ENCODE measurements around the gene CHD9NB.
"Not testable (repeated sequence)": the region's sequence is repeated elsewhere in the genome, so short reads cannot be mapped to it uniquely, and the experiment has no call there.

Gene CHD9NB

DNA sequence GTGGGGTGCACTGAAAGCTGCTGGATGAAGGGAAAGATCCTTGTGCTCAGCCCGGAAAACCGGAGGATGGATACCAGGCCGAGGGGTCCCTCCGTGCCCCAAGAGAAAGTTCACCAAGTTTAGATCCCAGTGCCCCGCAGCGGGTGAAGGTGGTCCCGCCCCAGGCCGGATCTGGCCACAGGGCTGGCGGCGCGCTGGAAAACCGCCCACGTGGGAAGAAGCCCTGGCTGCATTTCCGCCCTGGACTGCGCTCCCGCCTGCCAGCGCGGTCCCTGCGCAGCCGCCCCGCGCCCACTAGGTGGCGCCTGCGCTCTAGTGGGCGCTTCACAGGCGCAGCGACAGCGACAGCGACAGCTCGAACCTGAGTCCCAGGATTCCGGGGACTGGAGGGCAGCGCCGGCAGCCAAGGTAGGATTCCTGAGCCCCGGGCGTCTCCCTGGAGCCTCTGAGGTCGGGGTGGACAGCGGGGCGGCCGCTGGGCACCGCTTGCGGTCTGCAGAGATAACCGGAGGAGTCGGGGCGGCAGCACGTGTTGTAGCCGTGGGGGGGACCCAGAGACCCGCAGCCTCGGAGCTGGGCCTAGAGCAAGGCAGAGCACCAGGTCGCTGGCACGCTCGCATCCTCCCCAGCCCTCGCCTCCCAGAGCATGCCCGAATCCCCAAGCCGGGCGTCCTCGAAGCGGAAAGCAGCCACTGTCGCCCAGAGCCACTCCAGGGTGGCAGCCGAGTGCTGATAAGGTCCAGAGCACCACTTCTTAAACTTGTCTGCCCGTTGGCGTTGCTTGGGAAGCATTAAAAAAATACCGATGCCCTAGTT lies 2.2 kb upstream of the CHD9NB start, which contains the start of gene CHD9:
CHD9 (plus strand) TSS at position 322 of the 816 bp plus-strand sequence. CDS start 101,099 bp downstream, outside the sequence.
- peak within 1 kb of the TSS; percentile 22 for H4K91ac ChIP-seq (ENCODE audit: low read depth, low read length, poor library complexity)
- peak within 1 kb of the TSS; percentile 93 for H2AFZ ChIP-seq (ENCODE audit: low read length)
- peaks cover 2% of the 10 kb centered on the region for H3K79me1 ChIP-seq (ENCODE audit: low read depth, low read length)
- H3K4ac ChIP-seq (ENCODE audit: low read length): no peak within 1 kb of the TSS
- H2AK5ac ChIP-seq (ENCODE audit: low read depth, low read length): peak within 1 kb of the TSS; percentile 82
- H3K14ac ChIP-seq (ENCODE audit: low read length): peak within 1 kb of the TSS; percentile 47
- no peaks in the 10 kb centered on the region for H3K36me3 ChIP-seq (replicated peaks in 1 of 2; ENCODE audit: control insufficient read depth in 2 of 2, insufficient read depth in 2 of 2, low read length in 2 of 2)
- H3K18ac ChIP-seq (ENCODE audit: low read length): peak within 1 kb of the TSS; percentile 98
- peak within 1 kb of the TSS; percentile 91 for H3K9ac ChIP-seq (ENCODE audit: low read depth, low read length, poor library complexity)
- H4K8ac ChIP-seq (ENCODE audit: low read depth, low read length): peak within 1 kb of the TSS; percentile 86
- H3K4me2 ChIP-seq (ENCODE audit: insufficient read depth, low read length, poor library complexity, severe bottlenecking): peak within 1 kb of the TSS; percentile 93
- WGBS, 2 donors (ENCODE audit: extremely low coverage in 2 of 2, insufficient read length in 2 of 2, insufficient replicate concordance in 1 of 2): no CpG with 5 or more reads among the region's 62 CpGs
- H2BK15ac ChIP-seq (ENCODE audit: low read length): peak within 1 kb of the TSS; percentile 93
- peaks cover 8 to 11% of the 10 kb centered on the region in 2 donors for H3K4me1 ChIP-seq (ENCODE audit: control insufficient read depth in 2 of 2, insufficient read depth in 1 of 2, low read depth in 1 of 2, low read length in 2 of 2)
- H3K27me3 ChIP-seq (ENCODE audit: control insufficient read depth in 3 of 3, insufficient read depth in 3 of 3, low read depth in 1 of 3, low read length in 3 of 3): no peaks in the 10 kb centered on the region
- H3K9me3 ChIP-seq (replicated peaks in 1 of 2; ENCODE audit: control insufficient read depth in 2 of 2, insufficient read depth in 1 of 2, low read depth in 1 of 2, low read length in 2 of 2): peaks cover 0 to 1% of the 10 kb centered on the region in 2 donors
- peak within 1 kb of the TSS; percentile 86 for H3K23ac ChIP-seq (ENCODE audit: low read depth, low read length, poor library complexity)
- DNase-seq (ENCODE audit: low spot score): peak; percentile 89
- peak within 1 kb of the TSS; percentile 65 for H2BK12ac ChIP-seq (ENCODE audit: low read length)
- H2BK120ac ChIP-seq (ENCODE audit: low read depth, low read length): no peak within 1 kb of the TSS
- H3K27ac ChIP-seq (replicated peaks; ENCODE audit: low read length): peak within 1 kb of the TSS; percentile 85
- peak within 1 kb of the TSS; percentile 61 for H2BK5ac ChIP-seq (ENCODE audit: low read length)
- peak within 1 kb of the TSS; percentile 77 to 84 for H3K4me3 ChIP-seq (ENCODE audit: low read length in 2 of 2)

DNA sequence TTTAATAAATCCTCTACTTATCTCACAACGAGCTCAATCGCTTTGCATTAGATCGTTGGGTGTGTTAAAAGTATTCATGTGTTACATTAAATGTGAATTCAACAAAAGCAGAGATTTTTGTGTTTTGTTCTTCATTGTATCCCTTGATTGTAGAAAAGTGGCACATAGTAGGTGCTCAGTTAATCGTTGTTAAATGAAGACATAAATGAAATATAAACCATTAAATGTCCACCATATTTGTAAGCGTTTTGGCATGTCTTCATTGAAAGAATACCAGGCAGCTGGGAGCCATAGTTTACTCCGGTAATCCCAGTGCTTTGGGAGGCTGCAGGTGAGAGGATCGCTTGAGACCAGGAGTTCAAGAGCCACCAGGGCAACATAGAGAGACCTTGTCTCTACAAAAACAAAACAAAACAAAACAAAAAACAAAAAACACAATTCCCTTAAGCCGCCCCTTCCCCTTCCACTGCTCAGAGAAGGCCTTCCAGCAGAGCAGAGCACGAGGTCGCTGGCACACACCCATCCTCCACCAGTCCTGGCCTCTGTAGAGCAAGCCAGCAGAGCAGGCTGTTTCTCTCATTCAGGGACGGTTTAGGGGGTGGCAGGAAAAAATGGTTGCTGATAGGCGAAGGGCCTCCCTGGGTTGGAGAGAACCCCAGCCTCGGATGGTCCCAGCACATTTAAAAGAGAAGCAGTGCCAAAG lies 1.4 kb upstream of the CHD9NB start:
- no peak overlapping the region for H3K27ac ChIP-seq (replicated peaks; ENCODE audit: low read length)
- no peak overlapping the region for H3K14ac ChIP-seq (ENCODE audit: low read length)
- no peak overlapping the region for H2BK120ac ChIP-seq (ENCODE audit: low read depth, low read length)
- no peaks in the 10 kb centered on the region for H3K27me3 ChIP-seq (ENCODE audit: control insufficient read depth in 3 of 3, insufficient read depth in 3 of 3, low read depth in 1 of 3, low read length in 3 of 3)
- peak overlapping the region; percentile 22 for H4K91ac ChIP-seq (ENCODE audit: low read depth, low read length, poor library complexity)
- H4K8ac ChIP-seq (ENCODE audit: low read depth, low read length): peak overlapping the region; percentile 86
- H3K9me3 ChIP-seq (replicated peaks in 1 of 2; ENCODE audit: control insufficient read depth in 2 of 2, insufficient read depth in 1 of 2, low read depth in 1 of 2, low read length in 2 of 2): peaks cover 0 to 1% of the 10 kb centered on the region in 2 donors
- H2BK15ac ChIP-seq (ENCODE audit: low read length): no peak overlapping the region
- peak overlapping the region; percentile 37 for H3K4me2 ChIP-seq (ENCODE audit: insufficient read depth, low read length, poor library complexity, severe bottlenecking)
- H3K4me3 ChIP-seq (ENCODE audit: low read length in 2 of 2): peak overlapping the region in 1 of 2 donors; percentile 84
- peak overlapping the region; percentile 61 for H2BK5ac ChIP-seq (ENCODE audit: low read length)
- no peak overlapping the region for H3K23ac ChIP-seq (ENCODE audit: low read depth, low read length, poor library complexity)
- peak overlapping the region; percentile 38 for H3K18ac ChIP-seq (ENCODE audit: low read length)
- no CpG with 5 or more reads among the region's 13 CpGs for WGBS, 2 donors (ENCODE audit: extremely low coverage in 2 of 2, insufficient read length in 2 of 2, insufficient replicate concordance in 1 of 2)
- H3K4ac ChIP-seq (ENCODE audit: low read length): no peak overlapping the region
- no peak for DNase-seq (ENCODE audit: low spot score)
- H2AK5ac ChIP-seq (ENCODE audit: low read depth, low read length): no peak overlapping the region
- peak overlapping the region; percentile 93 for H2AFZ ChIP-seq (ENCODE audit: low read length)
- peak overlapping the region; percentile 65 for H2BK12ac ChIP-seq (ENCODE audit: low read length)
- H3K79me1 ChIP-seq (ENCODE audit: low read depth, low read length): peaks cover 2% of the 10 kb centered on the region
- H3K9ac ChIP-seq (ENCODE audit: low read depth, low read length, poor library complexity): peak overlapping the region; percentile 34
- no peaks in the 10 kb centered on the region for H3K36me3 ChIP-seq (replicated peaks in 1 of 2; ENCODE audit: control insufficient read depth in 2 of 2, insufficient read depth in 2 of 2, low read length in 2 of 2)
- H3K4me1 ChIP-seq (ENCODE audit: control insufficient read depth in 2 of 2, insufficient read depth in 1 of 2, low read depth in 1 of 2, low read length in 2 of 2): peaks cover 8 to 11% of the 10 kb centered on the region in 2 donors

GRCh38 chr16:53051255-53051654 lies 1.4 kb downstream of the CHD9NB start:
- H3K27ac ChIP-seq (replicated peaks; ENCODE audit: low read length); H3K36me3 ChIP-seq (replicated peaks in 1 of 2; ENCODE audit: control insufficient read depth in 2 of 2, insufficient read depth in 2 of 2, low read length in 2 of 2); H3K9ac ChIP-seq (ENCODE audit: low read depth, low read length, poor library complexity); H3K4ac ChIP-seq (ENCODE audit: low read length); DNase-seq (ENCODE audit: low spot score); H3K27me3 ChIP-seq (ENCODE audit: control insufficient read depth in 3 of 3, insufficient read depth in 3 of 3, low read depth in 1 of 3, low read length in 3 of 3); H2AFZ ChIP-seq (ENCODE audit: low read length); H2BK15ac ChIP-seq (ENCODE audit: low read length); H4K8ac ChIP-seq (ENCODE audit: low read depth, low read length); H3K4me1 ChIP-seq (ENCODE audit: control insufficient read depth in 2 of 2, insufficient read depth in 1 of 2, low read depth in 1 of 2, low read length in 2 of 2); H3K23ac ChIP-seq (ENCODE audit: low read depth, low read length, poor library complexity); H3K79me1 ChIP-seq (ENCODE audit: low read depth, low read length); H2BK12ac ChIP-seq (ENCODE audit: low read length); H3K4me2 ChIP-seq (ENCODE audit: insufficient read depth, low read length, poor library complexity, severe bottlenecking); H4K91ac ChIP-seq (ENCODE audit: low read depth, low read length, poor library complexity); H3K18ac ChIP-seq (ENCODE audit: low read length); H3K4me3 ChIP-seq (ENCODE audit: low read length in 2 of 2); H2AK5ac ChIP-seq (ENCODE audit: low read depth, low read length); H2BK120ac ChIP-seq (ENCODE audit: low read depth, low read length); H3K9me3 ChIP-seq (replicated peaks in 1 of 2; ENCODE audit: control insufficient read depth in 2 of 2, insufficient read depth in 1 of 2, low read depth in 1 of 2, low read length in 2 of 2); H3K14ac ChIP-seq (ENCODE audit: low read length); H2BK5ac ChIP-seq (ENCODE audit: low read length): not testable (repeated sequence)
- WGBS, 2 donors (ENCODE audit: extremely low coverage in 2 of 2, insufficient read length in 2 of 2, insufficient replicate concordance in 1 of 2): no CpG with 5 or more reads among the region's 4 CpGs

Data from neuronal stem cell (in vitro differentiated cells).